SK-N-MC (cell line): ENCODE measurements around the gene ABCA8.

Source experiments
- EZH2 ChIP-seq: fragments of 200-600 bp; sonication (generic); IDR thresholded peaks from one replicate; pipeline ENCODE4 v1.6.1; 2017; ENCODE audit warnings: antibody characterized with exemption
- FOXP2 ChIP-seq: optimal IDR thresholded peaks from 2 replicates; pipeline ENCODE3; 2011; ENCODE audit warnings: mild to moderate bottlenecking, moderate library complexity; ENCODE audit not compliant: insufficient read depth; ENCODE audit errors: extremely low read length, control extremely low read depth
- POLR2AphosphoS5 ChIP-seq: IDR thresholded peaks from 2 replicates; pipeline ENCODE4 v1.6.1; 2012; ENCODE audit warnings: mild to moderate bottlenecking, low read depth, low read length, borderline replicate concordance

GRCh38 chr17:68870976-68871375 is 84.2 kb downstream of the ABCA8 start:
- TF ChIP-seq POLR2AphosphoS5 (no peak), EZH2 (no peak), FOXP2 (no peak)
